ENCODE data around the gene ATF7IP2.

Gene ATF7IP2

DNA sequence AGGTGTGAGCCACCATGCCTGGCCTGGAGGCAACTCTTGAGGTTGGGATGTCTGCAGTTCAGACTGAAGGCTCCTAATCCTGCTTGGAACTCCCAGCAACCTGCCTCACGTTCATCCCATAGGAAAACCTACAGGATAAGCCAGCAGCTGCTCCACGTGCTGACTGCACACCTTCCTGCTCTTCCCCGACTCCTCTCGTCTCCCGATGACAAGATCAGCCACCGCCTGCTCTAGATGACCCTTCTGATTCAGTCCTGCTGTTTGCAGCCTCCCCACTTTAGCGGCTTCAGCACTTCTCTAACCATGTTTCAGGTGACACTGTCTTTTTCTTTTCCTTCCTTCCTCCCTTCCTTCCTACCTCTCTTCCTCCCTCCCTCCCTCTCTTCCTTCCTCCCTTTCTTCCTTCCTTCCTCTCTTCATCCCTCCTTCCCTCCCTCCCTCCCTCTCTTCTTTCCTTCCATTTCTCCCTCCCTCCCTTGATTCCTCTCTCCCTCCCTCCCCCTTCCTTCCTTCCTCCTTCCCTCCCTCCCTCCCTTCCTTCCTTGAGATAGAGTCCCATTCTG, 132.7 kb downstream of the ATF7IP2 start:
- no peak for DNase-seq

DNA sequence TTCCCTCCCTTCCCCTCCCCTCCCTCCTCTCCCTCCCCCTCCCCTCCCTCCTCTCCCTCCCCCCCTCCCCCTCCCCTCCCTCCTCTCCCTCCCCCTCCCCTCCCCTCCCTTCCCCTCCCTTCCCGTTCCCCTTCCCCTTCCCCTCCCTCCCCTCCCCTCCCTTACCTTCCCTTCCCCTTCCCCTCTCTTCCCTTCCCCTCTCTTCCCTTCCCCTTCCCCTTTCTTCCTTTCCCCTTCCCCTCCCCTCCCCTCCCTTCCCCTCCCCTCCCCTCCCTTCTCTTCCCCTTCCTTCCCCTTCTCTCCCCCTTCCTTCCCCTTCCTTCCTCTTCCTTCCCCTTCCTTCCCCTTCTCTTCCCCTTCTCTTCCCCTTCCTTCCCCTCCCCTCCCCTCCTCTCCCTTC, 133.4 kb downstream of the ATF7IP2 start:
- DNase-seq, result no peak

GRCh38 chr16:10519929-10520868, 134.3 kb downstream of the ATF7IP2 start:
- DNase-seq, result no peak

- no peak for DNase-seq
These were observed 135.2 kb downstream of the ATF7IP2 start for GRCh38 chr16:10520869-10521578.

- peak; percentile 60 for DNase-seq
These were observed 135.9 kb downstream of the ATF7IP2 start for GRCh38 chr16:10521681-10522274.

- DNase-seq, result no peak
These were observed 137.1 kb downstream of the ATF7IP2 start for GRCh38 chr16:10522966-10523365.

DNA sequence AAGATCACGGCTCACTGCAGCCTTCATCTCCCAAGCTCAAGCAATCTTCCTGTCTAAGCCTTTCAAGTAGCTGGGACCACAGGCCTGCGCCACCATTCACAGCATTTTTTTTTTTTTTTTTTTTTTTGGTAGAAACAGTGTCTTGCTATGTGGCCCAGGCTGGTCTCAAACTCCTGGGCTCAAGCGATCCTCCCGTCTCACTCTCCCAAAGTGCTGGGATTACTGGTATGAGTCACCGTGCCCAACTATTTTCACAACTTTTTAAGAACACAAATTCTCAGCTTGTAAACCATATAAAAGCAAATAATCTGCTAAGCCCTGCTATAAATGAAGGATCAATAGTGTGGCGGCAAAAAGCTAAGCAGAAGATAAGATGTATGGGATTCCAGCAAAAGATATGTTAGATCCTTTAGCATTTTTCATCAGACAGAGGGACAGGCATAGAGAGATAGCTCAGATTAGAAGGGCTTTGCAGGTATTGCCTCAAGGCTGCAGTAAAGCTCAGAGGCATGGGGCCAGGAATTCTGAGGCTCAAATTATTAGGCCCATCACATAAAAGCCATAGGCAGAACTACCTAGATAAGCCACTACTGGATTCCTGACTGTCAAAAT, 139.5 kb downstream of the ATF7IP2 start:
- DNase-seq, result no peak

DNA sequence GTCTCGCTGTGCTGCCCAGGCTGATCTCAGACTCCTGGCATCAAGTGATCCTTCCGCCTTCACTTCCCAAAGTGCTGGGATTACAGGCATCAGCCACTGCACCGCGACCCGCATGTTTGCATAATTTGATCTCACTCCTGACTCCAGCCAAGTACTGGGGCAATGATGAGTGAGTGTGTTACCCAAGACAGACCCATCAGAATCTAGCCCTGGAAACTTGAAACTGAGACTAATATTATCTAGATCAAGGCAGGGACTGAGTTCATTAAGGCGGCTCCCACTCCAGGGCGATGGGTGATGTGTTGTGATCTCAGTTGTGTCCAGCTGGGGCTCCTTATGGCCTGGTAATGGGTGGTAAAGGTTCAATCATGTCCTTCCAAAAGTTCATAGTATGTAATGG, 141.1 kb downstream of the ATF7IP2 start:
- no peak for DNase-seq

DNA sequence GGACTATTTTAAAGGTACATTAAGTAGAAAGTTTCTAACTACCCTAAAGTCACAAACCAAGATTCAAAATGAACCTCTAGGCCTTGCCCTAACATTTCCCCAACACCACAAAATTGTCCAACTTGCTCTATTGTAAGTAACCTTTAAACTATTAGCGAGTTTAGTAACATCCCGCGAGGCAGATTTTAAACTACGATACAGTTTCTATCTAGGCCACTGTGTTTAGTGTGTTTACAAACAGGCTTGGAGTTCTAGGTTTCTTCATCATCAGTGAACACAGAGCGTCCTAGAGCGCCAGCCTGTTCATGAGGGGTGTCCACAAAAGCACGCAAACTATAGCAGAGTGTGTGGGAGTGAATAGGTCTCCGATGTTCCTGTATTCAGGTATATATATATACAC, 142.8 kb downstream of the ATF7IP2 start:
- DNase-seq, result no peak

- no peak for DNase-seq
These were observed 144.2 kb downstream of the ATF7IP2 start for GRCh38 chr16:10529895-10530669.

DNA sequence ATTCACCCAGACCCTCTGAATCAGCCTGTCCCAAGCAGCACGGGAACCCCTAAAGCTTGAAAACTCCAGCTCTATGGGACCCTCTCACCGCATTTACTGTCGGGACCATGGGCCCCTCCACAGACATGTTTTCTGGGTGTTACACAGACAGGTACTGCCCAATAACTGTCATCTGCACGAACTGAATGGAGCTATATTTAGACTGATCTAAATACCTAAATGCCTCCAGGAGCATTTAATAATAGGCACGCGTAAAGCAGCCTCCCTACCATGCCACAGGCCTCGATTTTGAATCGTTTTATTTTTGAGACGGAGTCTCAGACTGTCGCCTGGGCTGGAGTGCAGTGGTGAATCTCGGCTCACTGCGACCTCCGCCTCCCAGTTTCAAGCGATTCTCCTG, 144.8 kb downstream of the ATF7IP2 start:
- no peak for DNase-seq

DNA sequence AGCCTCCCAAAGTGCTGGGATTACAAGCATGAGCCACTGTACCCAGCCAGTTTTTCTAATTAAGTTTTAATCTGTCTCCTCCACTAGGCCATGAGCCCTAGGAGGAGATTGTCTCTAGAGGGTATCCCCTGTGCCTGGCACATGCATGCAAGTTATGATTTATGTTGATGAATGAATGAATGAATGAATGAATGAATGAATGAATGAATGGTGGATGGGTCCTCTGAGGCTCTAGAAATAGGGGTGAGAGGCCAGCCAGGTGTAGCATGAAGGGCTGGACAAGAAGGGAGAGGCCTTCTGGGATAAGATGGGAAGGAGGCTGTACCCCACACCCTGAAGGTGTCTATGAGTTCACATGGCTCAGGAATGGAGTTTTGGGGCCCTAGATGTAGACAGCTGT, 145.7 kb downstream of the ATF7IP2 start:
- no peak for DNase-seq

Measured in activated CD4-positive, alpha-beta T cell treated with anti-CD3 and anti-CD28 coated beads for 48 hours (primary cell).